Measurements from ENCODE around the gene YWHAQ.

YWHAQ gene

GRCh38 chr2:9657083-9657482, 26.3 kb upstream of the YWHAQ start:
- TF ChIP-seq CTCF (IDR thresholded peaks at IDR 0.05; ENCODE audit: control insufficient read depth, insufficient read depth, low read depth, low read length, missing control alignments) = no peak
- DNase-seq (ENCODE audit: low read depth) = no peak
- no peak overlapping the region for H3K4me3 ChIP-seq (ENCODE audit: control insufficient read depth, low read depth, low read length)

DNA sequence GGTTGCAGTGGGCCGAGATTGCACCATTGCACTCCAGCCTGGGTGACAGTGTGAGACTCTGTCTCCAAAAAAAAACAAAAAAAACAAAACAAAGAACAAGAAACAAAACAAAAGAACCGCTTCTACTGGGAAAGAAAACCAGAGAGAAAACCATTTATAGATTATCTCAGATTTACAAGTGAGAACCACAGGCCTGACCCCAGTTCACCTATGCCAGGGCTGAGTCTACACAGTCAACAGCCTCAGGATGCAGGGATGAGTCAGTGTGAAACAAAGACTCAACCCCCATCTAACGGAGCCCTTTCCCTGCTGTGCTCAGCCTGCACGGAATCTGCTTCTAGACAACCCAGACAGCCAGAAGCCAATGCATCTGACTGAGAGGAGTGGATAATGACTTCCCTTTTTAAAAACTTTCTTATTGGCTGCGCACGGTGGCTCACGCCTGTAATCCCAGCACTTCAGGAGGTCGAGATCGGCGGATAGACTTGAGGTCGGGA, 25.5 kb upstream of the YWHAQ start:
- peak; percentile 84 for DNase-seq (ENCODE audit: low read depth)
- H3K4me3 ChIP-seq (ENCODE audit: control insufficient read depth, low read depth, low read length) = no peak overlapping the region
- no peak for TF ChIP-seq CTCF (IDR thresholded peaks at IDR 0.05; ENCODE audit: control insufficient read depth, insufficient read depth, low read depth, low read length, missing control alignments)

GRCh38 chr2:9655441-9656269, 24.9 kb upstream of the YWHAQ start:
- no peak for DNase-seq (ENCODE audit: low read depth)
- TF ChIP-seq CTCF (IDR thresholded peaks at IDR 0.05; ENCODE audit: control insufficient read depth, insufficient read depth, low read depth, low read length, missing control alignments) = no peak

GRCh38 chr2:9654452-9655100, 23.8 kb upstream of the YWHAQ start:
- DNase-seq (ENCODE audit: low read depth) = no peak
- H3K4me3 ChIP-seq (ENCODE audit: control insufficient read depth, low read depth, low read length) = no peak overlapping the region
- no peak for TF ChIP-seq CTCF (IDR thresholded peaks at IDR 0.05; ENCODE audit: control insufficient read depth, insufficient read depth, low read depth, low read length, missing control alignments)

More at GRCh38 chr2:9655441-9656269, 24.9 kb upstream of the YWHAQ start:
- no peak overlapping the region for H3K4me3 ChIP-seq (ENCODE audit: control insufficient read depth, low read depth, low read length)

DNA sequence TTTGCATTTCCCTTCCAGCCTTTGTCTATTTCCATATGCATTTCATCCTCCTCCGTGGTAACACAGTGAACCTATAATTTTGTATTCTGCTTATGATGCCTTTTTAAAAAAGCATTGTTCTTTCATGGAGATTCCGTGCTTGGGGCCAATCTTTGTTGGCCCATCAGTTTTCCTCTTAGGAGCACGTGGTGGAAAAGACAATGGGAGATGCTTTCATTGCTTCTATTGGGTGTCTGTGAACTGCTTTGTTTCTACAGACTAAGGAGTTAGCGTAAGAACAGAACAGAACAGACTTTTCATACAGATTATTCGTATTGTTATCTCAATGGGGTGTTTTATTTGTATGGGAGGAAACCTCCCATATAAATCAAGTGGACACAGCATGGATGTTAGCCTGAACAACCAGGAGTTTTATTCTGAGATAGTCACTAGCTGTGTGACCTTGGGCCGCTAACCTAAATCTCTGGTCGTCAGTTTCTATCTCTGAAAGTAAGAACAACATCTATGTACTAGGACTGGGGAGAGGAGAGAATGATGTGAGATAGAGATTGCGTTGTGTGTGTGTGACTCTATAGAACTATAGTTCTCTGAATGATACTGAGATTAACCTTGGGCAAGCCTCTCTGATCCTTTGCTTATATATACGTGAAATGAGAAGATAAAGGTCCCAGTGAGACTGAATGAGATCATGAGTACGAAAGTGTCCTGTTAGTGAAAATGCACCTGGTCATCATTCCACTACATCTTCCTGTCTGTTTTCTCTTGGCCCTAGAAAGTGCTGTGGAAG, 22.9 kb upstream of the YWHAQ start:
- no peak overlapping the region for H3K4me3 ChIP-seq (ENCODE audit: control insufficient read depth, low read depth, low read length)
- TF ChIP-seq CTCF (IDR thresholded peaks at IDR 0.05; ENCODE audit: control insufficient read depth, insufficient read depth, low read depth, low read length, missing control alignments) = no peak
- no peak for DNase-seq (ENCODE audit: low read depth)

DNA sequence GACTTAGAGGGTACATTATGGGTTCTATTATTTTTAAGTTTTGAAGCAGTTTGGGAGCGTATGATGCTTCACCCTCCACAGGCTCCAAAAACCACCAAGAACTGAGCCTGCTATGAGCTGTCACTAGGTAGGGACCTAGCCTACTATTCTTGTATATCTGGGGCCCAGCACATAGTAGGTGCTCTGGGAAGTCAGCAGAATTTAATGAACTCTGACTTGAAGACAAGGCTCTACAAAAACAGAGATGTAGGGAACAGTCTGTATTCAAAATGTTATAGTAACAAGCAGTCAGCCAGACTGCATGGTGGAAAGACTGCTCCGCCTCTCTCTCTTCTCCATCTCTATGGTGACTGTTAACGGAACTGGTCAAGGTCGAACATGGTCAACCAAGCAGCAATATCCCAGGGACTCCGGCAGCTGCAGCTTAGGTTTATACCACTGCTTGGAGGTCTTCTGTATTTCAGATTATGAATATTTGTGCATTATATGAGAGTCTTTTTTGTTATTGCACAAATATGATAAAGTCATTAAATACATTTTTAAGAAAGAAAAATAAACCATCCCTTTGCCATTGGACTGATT, 22.2 kb upstream of the YWHAQ start:
- no peak for DNase-seq (ENCODE audit: low read depth)
- TF ChIP-seq CTCF (IDR thresholded peaks at IDR 0.05; ENCODE audit: control insufficient read depth, insufficient read depth, low read depth, low read length, missing control alignments) = no peak
- no peak overlapping the region for H3K4me3 ChIP-seq (ENCODE audit: control insufficient read depth, low read depth, low read length)

Measured in AG09309 (cell line).